Fibroblast of lung (primary cell): ENCODE measurements around the gene LIM2.
A peak's percentile ranks its signal among the peaks of the same experiment; 100 is the strongest.

Source experiments
- EZH2 ChIP-seq: IDR thresholded peaks from 2 replicates; pipeline ENCODE4 v1.5.1; 2012; ENCODE audit warnings: low read length, control low read depth, mild to moderate bottlenecking; ENCODE audit errors: missing control alignments
- TF ChIP-seq, protein P1 (sequence below), 2 donors: IDR thresholded peaks in 1 of 2; conservative IDR thresholded peaks in 1 of 2; 1 replicate in 1 of 2; 2 replicates in 1 of 2; pipeline ENCODE4 v1.5.1; 2011 to 2012; ENCODE audit warnings: low read length in 2 of 2, control low read depth in 1 of 2, inconsistent platforms in 1 of 2, low read depth in 1 of 2, mild to moderate bottlenecking in 1 of 2

DNA sequence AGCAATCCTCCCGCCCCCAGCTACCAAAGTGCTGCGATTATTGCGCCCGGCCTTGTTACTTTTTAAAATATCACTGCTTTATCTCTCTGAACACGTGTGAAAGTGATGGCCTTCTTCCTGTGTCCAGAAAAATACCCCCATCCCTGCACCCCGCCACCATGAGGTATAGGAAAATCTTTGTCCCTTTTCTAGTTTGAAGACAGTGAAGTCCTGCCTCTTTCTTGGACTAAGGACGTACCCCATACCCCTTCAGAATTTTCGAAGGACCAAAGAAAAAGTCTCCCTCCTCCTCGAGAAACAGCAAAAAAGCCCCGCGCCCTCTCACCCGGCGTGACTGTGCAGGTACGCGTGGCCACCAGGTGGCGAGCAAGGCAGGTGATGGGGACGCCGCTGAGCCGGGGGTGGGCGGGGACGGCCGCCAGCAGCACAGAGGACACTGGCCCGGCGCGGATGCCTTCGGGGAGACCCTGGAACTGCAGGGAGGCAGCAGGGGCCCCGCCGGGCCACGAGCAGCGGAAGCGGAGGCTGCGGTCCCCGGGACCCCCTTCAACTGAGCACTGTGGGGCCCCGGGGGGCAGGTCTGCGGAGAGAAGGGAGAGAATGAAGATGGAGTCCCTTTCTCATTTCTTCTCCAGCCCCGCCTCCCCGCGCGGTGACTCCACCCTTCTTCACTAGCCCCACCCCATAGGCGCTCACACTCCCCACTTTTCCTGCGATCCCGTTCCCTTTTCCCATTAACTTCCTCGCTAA, 49.0 kb downstream of the LIM2 start:
- TF ChIP-seq, protein P1, sequence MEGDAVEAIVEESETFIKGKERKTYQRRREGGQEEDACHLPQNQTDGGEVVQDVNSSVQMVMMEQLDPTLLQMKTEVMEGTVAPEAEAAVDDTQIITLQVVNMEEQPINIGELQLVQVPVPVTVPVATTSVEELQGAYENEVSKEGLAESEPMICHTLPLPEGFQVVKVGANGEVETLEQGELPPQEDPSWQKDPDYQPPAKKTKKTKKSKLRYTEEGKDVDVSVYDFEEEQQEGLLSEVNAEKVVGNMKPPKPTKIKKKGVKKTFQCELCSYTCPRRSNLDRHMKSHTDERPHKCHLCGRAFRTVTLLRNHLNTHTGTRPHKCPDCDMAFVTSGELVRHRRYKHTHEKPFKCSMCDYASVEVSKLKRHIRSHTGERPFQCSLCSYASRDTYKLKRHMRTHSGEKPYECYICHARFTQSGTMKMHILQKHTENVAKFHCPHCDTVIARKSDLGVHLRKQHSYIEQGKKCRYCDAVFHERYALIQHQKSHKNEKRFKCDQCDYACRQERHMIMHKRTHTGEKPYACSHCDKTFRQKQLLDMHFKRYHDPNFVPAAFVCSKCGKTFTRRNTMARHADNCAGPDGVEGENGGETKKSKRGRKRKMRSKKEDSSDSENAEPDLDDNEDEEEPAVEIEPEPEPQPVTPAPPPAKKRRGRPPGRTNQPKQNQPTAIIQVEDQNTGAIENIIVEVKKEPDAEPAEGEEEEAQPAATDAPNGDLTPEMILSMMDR (conservative IDR thresholded peaks at IDR 0.05 in 1 of 2, IDR thresholded peaks at IDR 0.05 in 1 of 2; ENCODE audit: low read depth in 1 of 2, low read length in 2 of 2) = peak; percentile 60 to 66
- no peak for TF ChIP-seq EZH2
